ENCODE data around the gene GNAO1.
A peak's percentile ranks its signal among the peaks of the same experiment; 100 is the strongest.

GNAO1 gene

DNA sequence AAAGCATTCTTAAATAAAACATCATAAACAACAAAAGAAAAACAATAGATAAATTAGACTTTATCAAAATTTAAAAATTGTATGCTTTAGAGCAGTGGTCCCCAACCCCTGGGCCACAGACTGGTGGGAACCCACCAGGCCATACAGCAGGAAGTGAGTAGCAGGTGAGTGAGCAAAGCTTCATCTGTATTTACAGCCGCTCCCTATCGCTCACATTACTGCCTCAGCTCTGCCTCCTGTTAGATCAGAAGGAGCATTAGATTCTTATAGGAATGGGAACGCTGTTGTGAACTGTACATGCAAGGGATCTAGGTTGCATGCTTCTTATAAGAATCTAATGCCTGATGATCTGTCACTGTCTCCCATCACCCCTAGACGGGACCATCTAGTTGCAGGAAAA, 51.5 kb downstream of the GNAO1 start:
- DNase-seq: no peak

DNA sequence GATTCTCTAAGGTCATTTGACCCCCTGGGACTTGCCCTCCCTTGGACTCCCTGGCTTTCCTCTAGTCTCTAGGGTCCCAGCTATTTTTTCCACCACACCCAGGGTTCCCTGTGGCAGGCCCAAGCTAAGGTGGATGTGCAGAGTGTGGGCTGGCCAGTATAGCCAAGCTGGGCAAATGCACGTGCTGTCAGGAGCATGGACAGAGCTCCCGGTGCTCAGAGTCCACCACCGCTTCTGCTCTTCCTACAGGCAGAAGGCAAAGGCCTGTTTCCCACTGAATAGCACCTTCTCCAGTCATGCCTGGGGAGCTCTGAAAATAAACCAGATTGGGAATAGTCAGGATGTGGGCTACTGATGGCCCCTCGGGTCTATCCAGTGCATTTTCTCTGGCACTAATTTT, 53.3 kb downstream of the GNAO1 start:
- DNase-seq: no peak

DNA sequence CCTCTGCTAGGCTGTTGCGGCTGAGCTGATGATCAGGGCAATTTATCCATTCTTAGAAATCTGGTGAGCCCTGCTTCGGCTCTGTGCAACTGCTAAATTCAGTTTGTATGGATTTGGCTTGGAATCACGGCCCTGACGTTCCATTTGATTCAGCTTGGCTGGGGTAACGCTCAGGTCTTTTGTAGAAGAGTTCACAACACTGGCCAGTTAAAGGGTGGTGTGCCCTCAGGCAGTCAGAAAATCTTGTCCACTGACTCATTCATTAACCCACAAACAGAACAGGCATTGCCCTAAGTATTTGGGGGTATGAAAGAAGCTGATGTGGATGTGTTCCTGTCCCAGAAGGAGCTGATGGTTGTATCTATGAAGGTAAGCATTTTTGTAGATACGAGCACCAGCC, 53.9 kb downstream of the GNAO1 start:
- DNase-seq: peak; percentile 92

DNA sequence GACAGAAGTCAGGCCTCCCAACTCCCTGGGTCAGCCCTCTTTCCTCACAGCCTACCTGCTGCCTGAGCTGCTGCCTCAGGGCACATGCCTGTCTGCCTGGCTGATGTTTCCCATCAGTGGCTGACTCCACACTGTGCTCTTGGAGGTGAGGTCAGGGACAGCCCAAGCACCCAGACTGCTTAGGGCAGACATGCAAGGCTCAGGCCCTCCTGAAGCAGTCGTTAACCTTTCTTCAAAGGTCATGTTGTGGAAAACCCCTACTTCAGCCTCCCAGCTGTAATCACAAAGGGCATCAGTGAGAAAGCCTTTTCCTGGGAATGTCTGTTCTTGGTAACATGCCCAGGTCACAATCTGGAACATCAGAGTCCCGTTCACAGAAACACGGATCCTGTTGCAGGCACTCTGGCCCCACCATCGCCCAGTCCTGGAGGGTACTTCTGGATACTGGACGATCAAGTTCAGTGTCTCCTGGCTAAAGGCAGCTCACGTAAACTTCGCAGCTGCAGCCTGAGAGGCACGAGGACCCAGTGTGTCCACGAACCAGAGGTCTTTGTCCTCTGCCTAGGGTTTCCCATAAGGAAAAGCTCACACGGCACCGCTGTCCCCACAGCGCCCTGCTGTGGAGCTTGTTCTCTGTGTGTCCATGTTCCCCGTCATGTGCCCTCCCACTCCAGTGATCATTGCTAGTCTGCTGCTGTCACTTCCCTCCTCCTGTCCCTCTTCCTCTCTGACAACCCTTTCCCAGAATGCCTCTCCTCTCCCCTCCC, 54.9 kb downstream of the GNAO1 start:
- DNase-seq: peak; percentile 100

DNA sequence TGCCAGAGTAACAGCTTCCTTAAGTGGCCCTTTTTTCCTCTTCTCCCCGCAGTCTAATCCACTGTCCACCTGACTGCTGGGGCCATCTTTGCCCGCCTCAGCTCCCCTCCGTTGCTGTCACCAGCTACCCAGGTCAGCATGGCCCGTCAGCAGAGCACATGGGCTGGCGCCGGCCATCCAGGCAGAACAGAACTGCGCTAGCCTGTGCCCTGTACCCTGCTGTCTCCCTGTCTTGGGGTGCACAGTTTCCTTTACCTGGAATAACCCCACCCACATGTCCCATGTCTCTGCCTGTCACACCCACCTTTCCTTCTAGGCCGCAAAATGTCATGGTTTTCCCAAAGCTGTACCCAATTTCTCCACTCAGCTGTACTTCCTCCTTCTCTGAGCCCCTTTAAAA, 55.7 kb downstream of the GNAO1 start:
- no peak for DNase-seq

DNA sequence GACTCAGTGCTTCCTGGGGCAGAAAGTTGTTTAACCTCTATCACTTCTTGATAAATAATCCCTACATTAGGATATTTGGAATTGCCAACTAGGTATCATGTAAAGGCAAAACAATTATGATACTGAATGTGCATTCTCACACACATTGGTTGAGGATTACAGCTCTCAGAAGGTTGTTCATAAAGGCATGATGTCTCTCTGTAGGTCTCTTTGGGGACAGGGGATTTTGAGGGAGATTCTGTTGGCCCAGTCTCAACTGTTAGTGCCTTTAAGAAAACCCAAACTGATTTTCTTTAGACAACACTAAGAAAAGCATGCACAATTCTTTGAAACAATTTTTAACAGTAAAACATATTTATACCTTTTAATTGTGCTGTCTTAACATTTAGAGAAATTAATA, 56.5 kb downstream of the GNAO1 start:
- no peak for DNase-seq

DNA sequence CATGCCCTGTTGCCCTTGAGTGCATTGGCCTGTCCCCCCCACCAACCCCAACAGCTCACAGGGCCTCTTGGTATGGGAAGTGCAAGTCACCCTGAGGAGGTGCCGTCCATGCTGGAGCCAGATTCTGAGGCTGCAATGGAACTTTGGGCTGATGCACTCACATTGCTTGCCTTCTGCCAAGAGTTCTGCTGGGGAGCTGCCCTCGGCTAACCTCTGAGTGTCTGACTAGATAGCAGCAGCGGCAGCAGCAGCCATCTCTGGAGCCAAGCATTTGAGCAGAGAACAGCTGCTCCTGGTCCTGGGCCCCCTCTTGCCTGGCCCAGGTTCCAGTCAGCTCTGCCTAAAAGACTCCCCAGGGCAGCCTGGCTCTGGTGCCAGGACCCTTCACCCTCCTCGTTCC, 61.5 kb downstream of the GNAO1 start:
- peak; percentile 37 for DNase-seq

DNA sequence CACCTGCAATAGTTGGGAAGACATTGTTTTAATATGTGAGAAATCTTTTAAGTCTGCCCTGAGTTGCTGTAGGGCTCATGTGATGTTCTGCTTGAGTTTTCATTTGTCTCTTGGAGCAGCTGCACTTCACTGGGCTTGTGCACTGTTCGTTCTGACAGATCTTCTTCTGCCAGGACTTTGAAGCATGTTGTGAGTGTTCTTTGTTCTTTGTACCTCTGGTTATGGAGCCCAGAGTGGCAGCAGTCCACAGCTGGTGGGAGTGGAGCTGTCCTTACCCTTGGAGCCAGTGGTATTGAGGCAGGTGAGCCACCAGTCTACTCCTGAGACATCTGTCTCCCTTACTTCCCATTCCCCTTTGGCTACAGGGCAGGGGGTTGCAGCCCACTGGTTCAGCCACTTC, 64.6 kb downstream of the GNAO1 start:
- peak; percentile 21 for DNase-seq

DNA sequence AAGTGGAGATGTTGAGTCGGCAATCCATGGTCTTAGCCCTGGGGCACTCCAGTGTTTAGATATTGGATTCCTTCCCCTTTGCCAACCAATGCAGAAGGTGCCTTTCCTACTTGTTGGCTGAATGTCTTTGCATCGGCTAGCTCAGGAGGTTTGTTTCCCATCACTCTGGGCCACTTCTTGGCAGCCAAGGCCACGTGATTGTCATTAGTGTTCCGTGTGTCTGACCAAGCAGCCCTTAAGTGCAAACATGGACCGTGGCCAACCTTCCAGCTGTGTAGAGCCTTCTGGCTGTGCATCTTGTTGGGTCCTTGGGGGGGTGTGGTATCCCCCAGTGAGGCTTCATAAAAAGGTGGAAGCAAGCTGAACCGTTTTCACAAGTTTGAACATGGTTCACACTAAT, 66.0 kb downstream of the GNAO1 start:
- peak; percentile 22 for DNase-seq

DNA sequence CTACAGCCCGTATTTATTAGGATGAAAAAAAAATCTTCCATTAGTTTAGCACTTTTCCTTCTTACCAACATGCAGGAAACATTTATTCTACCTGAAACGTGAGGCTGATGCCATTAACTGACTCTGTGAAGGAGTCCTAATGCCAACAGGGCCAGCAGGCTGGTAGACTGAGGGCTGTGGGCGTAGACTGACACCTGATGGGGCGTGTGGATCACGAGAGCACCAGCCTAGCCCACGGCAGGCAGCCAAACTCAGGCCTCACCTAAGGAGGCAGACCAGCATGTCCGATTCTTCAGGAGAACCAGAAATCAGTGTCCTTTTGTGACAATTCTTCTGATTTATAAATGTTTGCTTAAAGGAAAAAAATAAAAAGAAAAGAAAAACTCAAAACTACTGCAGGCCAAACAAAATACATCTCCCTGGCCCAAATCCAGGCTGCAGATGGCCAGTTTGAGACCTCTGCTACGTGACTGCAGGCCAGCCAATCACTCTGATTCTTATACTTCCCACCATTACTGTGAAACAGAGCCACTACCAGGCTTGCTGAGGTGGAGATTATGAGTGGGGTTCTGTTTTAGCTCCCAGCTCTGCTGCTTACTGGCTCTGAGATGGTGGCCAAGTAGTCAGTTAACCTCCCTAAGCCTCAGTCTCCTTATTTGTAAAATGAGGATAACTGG, 66.5 kb downstream of the GNAO1 start:
- DNase-seq: peak; percentile 21

DNA sequence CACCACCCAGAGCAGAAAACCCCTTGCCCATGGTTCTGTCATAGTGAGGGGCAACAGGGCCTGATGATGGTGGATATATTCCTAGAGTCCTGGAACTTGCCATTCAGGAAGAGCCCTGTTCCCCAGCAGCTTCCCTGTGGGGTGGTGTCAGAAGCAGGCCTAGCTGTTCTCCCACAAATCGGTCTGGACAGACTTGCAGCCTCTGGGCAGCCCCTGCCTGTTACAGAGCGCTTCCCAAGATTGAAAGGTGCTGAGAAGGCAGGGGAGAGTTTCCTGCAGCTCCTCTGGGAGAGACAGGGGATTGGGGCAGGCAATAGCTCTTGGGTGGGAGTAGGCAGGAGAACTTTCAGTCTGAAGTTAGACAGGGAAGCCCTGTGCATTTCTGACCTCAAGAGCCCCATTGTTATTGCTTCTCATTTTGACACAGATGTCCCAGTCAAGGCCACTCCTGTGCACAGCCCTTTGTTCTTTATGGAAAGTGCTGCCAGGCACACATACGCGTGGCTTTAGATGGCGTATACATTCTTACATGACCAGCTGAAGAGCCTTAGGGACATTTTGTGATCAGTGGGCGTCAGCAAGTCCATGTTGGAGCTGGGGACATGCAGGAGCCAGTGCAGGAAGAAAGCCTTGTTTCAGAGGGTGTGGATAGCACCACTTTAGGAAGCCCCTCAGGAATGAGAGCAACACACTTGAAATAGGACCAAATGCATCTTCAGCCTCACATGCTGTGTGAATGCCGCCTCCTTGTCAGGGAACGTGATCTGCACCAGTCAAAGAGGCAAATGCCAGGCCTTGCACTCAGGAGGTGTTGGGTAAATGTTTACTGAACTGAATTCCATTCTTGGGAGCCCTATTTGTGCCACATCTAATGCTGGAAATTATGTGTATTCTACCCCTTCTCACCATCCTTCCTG, 67.5 kb downstream of the GNAO1 start:
- peak; percentile 43 for DNase-seq

DNA sequence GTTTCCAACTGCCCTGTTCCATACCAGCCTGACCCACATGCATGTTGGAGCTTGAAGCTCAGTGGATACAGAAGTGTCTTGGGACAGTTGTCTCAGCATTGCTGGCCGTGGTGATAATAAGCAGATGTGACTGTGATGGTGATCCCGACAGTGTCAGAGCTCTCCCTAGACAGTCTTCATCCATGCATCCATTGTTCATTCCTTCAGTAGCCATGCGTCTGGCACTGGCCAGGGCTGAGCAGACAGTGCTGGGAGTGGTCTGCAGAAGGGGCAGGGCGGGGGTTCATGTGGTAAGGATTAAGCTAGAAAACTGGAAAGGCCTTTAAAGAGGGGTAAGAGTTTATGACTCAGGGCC, 68.1 kb downstream of the GNAO1 start:
- peak; percentile 82 for DNase-seq

DNA sequence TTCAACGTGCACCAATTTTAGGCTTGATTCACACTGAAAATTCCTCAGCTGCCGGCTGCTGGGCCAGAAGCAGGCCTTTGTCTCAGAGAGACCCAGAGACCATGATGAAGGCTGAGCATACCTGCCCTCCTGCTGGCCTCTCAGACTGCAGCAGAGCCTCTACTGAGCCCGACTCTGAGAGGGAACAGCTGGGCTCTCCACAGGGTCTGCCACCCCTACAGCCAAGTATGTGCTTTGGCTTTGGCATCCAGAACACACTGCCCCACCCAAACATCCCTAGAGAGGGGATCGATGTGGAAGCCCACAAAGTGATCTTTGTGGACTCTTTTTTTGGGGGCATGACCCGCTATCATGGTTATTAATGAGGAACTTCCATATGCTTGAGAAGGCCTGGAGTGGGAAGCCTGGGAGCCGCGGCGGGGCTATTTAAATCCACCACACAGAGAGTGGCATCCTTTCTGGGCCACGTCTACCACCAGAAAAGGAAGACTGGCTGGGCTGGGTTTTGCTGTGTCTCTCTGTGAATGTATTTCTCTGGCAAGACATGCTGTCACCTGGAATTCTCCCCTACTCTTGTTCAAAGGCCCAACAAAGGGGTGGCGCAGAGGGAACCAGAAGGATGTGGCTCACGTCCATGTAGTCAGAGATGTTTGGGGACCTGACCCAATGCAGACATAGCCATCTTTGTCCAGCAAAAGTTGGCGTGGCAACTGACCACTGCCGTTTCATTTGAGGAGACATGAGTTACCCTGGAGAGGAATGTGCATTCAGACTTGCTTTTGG, 69.3 kb downstream of the GNAO1 start:
- peak; percentile 28 for DNase-seq

DNA sequence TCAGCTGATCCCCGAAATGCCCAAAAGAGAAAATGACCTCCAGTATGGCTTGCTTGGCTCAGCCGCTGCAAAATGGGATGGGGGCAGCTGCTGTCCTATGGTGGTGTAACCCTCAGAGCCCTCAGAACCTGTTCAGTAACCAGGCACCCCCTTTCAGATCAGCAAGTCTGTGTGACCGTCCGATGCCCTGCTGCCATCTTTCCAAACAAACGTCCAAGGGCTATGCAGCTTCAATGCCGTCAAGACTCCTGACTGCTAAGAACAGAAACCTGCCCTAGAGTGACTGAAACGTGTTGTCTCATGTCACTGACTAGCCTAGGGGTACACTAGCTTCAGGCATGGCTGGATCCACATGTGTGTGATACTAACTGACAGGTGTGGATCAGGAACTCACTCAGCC, 70.4 kb downstream of the GNAO1 start:
- no peak for DNase-seq

DNA sequence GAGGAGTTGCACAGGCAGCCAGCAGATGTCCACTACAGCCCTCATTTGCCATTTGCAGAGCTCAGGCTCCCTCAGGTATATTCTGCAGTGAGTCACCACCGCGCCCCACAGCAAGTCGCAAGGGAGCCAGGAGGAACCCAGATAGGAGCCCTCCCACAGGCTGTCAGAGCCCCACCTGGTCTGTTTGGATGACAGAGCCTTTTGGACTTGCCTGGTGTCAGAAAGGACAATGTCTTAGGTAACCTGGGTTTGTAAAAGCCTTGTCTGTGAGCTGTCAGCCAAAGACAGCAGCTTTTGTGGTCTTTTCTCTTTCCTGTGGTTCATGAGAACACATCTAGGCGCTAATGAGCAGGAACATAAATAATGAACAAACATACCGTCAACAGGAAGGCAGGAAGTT, 70.9 kb downstream of the GNAO1 start:
- peak; percentile 84 for DNase-seq

DNA sequence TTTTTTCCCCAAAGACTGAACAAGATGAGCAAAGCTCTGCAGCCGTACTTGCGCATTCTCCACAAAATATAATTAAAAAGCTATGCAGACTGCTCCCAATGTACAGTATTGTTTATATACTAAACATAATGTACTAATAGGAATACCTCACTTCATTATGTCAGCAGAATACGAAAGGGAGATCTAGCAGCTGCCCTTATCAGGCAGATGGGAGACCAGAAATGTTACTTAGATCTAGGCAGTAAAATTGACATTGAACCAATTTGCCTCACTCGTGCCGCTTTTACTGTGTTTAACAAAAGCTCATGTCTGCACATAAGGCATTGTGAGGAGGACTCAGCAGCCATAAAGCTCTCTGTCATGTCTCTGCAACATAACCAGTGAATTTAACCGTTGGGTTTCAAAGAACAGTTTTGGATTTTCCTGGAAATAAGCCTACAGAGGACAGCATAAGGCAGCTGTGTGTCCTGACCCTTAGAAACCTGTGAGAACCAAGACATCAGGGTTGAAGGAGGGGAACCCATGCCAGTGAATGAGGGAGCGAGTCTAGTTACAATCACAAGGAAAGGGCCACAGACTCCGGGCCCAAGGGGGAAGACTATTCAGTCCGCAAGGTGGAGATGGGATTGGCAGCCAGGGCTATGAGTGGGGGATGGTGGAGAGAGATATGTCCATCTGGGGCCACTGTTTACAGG, 71.4 kb downstream of the GNAO1 start:
- DNase-seq: peak; percentile 36

DNA sequence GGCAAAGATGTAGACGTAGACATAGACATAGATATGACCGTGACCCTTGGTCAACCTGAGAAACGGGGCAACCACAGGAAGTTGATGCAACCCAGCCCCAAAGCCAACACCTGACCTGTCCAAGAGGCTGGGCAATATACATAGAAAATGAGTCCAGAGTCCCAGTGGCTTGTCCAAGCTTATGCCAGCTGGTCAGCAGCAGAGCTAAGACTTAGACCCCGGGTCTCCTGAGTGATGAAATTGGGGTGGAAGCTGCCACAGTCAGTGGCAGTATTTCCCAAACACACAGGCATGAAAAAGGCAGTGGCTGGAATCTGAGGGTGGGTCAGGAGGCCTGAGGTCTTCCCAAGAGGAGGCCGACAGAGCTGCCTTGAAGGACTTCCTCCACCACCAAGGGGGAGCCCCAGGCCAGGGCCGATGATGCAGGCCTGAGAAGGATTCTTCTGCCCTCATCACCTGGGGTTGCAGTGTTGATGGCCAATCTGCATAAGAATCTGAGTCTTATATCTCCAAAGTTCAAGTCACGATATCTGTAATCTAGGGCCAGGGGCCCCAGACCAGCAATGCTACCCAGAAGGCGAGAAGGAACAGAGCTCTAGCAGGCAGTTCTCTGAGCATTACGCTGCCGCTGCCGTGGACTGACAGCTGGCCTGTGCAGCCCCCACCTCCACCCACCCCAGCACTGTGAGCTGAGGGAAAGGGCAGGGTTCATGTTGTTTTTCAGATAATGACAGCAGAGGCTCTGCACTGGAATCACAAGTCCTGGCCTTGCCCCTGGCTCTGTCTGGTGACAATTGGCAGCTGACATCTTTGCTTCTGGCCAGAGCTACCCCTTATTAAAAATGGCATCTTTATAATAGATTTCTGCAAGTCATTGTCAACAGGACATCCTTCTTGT, 72.7 kb downstream of the GNAO1 start:
- peak; percentile 78 for DNase-seq

DNA sequence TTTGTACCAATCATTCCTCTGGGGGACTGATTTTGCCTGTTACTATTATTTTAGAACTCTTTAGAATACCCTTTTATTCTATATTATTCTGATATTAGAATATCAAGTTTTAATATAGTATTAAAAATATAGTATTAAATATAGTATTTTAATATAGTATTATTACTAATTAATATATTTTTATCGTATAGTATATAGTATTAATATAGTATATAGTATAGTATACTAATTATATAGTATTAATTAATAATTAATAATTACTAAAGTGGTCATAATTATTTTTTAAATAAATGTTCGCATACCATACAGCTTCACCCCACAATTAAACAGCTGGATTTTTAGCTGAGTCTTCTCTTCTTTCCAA, 73.3 kb downstream of the GNAO1 start:
- no peak for DNase-seq

DNA sequence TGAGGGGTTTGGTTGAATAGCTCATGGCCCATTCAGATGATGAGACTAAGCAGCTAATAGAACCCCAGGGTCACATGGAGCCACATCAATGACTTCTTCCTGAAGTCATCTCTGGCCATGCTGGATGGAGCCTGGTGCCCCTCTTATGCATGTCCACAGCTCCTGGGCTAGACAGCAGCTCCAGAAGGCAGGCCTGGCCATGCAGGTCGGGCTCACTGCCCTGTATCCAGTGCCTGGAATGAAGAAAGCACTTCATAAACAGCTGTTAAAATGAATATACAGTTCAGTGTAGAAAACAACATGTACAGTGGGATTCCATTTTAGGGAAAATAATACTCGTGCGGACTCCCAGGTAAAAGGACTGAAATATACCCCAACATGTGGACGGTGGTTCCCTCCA, 73.9 kb downstream of the GNAO1 start:
- peak; percentile 47 for DNase-seq

DNA sequence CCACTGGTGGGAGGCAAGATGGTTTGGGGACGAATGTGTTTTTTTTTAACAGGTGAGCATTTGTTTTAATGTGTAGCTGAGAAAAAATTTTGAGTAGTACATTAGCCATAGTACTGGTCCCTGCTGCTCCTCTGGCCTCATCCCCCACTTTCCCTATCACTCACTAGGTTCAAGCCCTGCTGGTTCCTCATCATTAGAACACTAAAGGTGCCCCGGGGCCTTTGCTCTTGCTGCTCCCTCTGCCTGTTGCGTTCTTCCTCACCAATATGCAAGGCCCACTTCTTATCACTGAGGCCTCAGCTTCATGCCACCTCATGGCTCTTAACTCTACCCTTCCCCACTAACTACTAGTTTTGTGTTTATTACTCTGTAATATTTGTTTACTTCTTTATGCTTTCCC, 74.5 kb downstream of the GNAO1 start:
- DNase-seq: no peak

All from islet precursor cell (in vitro differentiated cells).